GM21447 (cell line): ENCODE results near the gene SNCA.

ENCODE experiments used
- ATAC-seq: cut with Tn5 transposase; IDR thresholded peaks from one replicate; pipeline ENCODE4 v1.9.1; 2021; ENCODE audit not compliant: unreplicated experiment

The SNCA gene

GRCh38 chr4:89814362-89814761 is 22.6 kb downstream of the SNCA start:
- no peak for ATAC-seq

- no peak for ATAC-seq
Measured at GRCh38 chr4:89813197-89813596, 23.8 kb downstream of the SNCA start.

GRCh38 chr4:89807441-89808140 is 29.4 kb downstream of the SNCA start:
- ATAC-seq, result no peak

- no peak for ATAC-seq
Measured at GRCh38 chr4:89805297-89805696, 31.7 kb downstream of the SNCA start.

GRCh38 chr4:89803915-89804314 is 33.0 kb downstream of the SNCA start:
- ATAC-seq, result no peak

GRCh38 chr4:89803036-89803435 is 33.9 kb downstream of the SNCA start:
- ATAC-seq, result no peak

GRCh38 chr4:89800527-89801103 is 36.3 kb downstream of the SNCA start:
- ATAC-seq, result no peak

GRCh38 chr4:89800012-89800516 is 36.9 kb downstream of the SNCA start:
- ATAC-seq, result no peak

- no peak for ATAC-seq
Measured at GRCh38 chr4:89799071-89799470, 37.9 kb downstream of the SNCA start.

GRCh38 chr4:89797117-89797516 is 39.8 kb downstream of the SNCA start:
- ATAC-seq, result no peak

- ATAC-seq, result no peak
Measured at GRCh38 chr4:89788206-89789072, 48.5 kb downstream of the SNCA start.

- no peak for ATAC-seq
Measured at GRCh38 chr4:89784686-89785231, 52.2 kb downstream of the SNCA start.

- ATAC-seq, result no peak
Measured at GRCh38 chr4:89781321-89781720, 55.6 kb downstream of the SNCA start.

- no peak for ATAC-seq
Measured at GRCh38 chr4:89773805-89774204, 63.2 kb downstream of the SNCA start.

- ATAC-seq, result no peak
Measured at GRCh38 chr4:89769856-89770255, 67.1 kb downstream of the SNCA start.

GRCh38 chr4:89767924-89768323 is 69.0 kb downstream of the SNCA start:
- no peak for ATAC-seq

GRCh38 chr4:89765966-89766365 is 71.0 kb downstream of the SNCA start:
- no peak for ATAC-seq

- no peak for ATAC-seq
Measured at GRCh38 chr4:89765528-89765927, 71.4 kb downstream of the SNCA start.

- no peak for ATAC-seq
Measured at GRCh38 chr4:89762311-89762710, 74.7 kb downstream of the SNCA start.

GRCh38 chr4:89759426-89759825 is 77.5 kb downstream of the SNCA start:
- no peak for ATAC-seq

GRCh38 chr4:89757154-89757719 is 79.7 kb downstream of the SNCA start:
- ATAC-seq, result no peak
